ENCODE results near the gene OAS2. TPM values are rescaled to one million over a fixed set of nuclear protein-coding genes. Genes with fewer than 3 reads are reported as not detected.

Gene OAS2
- total RNA-seq, 1 donor, result 2.0 TPM

- no peak for DNase-seq (ENCODE audit: low read depth)
- H3K4me3 ChIP-seq (ENCODE audit: low read depth, low read length), result no peak overlapping the region
- no peak for TF ChIP-seq CTCF (IDR thresholded peaks at IDR 0.05; ENCODE audit: insufficient read depth, low read length)
Measured at GRCh38 chr12:112989806-112990205, 11.5 kb downstream of the OAS2 start.

- no peak overlapping the region for H3K4me3 ChIP-seq (ENCODE audit: low read depth, low read length)
- DNase-seq (ENCODE audit: low read depth), result peak; percentile 76
- peak; percentile 91 for TF ChIP-seq CTCF (IDR thresholded peaks at IDR 0.05; ENCODE audit: insufficient read depth, low read length)
Measured at GRCh38 chr12:112992541-112993398, 14.5 kb downstream of the OAS2 start.

GRCh38 chr12:112995008-112995407, 16.7 kb downstream of the OAS2 start:
- H3K4me3 ChIP-seq (ENCODE audit: low read depth, low read length), result no peak overlapping the region
- no peak for DNase-seq (ENCODE audit: low read depth)
- TF ChIP-seq CTCF (IDR thresholded peaks at IDR 0.05; ENCODE audit: insufficient read depth, low read length), result no peak

- no peak for DNase-seq (ENCODE audit: low read depth)
- H3K4me3 ChIP-seq (ENCODE audit: low read depth, low read length), result no peak overlapping the region
Measured at GRCh38 chr12:112996501-112996900, 18.2 kb downstream of the OAS2 start.

GRCh38 chr12:112997506-112997905, 19.2 kb downstream of the OAS2 start:
- no peak overlapping the region for H3K4me3 ChIP-seq (ENCODE audit: low read depth, low read length)
- DNase-seq (ENCODE audit: low read depth), result no peak
- no peak for TF ChIP-seq CTCF (IDR thresholded peaks at IDR 0.05; ENCODE audit: insufficient read depth, low read length)

More at GRCh38 chr12:112996501-112996900, 18.2 kb downstream of the OAS2 start:
- TF ChIP-seq CTCF (IDR thresholded peaks at IDR 0.05; ENCODE audit: insufficient read depth, low read length), result no peak

GRCh38 chr12:112998987-112999767, 20.9 kb downstream of the OAS2 start:
- DNase-seq (ENCODE audit: low read depth), result no peak
- no peak for TF ChIP-seq CTCF (IDR thresholded peaks at IDR 0.05; ENCODE audit: insufficient read depth, low read length)
- no peak overlapping the region for H3K4me3 ChIP-seq (ENCODE audit: low read depth, low read length)
